Cardiac septum (tissue), 1 donor: ENCODE measurements around the gene ECHS1. TPM values are rescaled to one million over a fixed set of nuclear protein-coding genes. Genes with fewer than 3 reads are reported as not detected.
"Not testable (repeated sequence)": the region's sequence is repeated elsewhere in the genome, so short reads cannot be mapped to it uniquely, and the experiment has no call there.

Source experiments
- DNase-seq: peaks from one replicate; pipeline ENCODE4 v3.0.0-alpha.2; 2020; ENCODE audit warnings: low spot score
- intact Hi-C: fragments of 100-400 bp; cut with DNase I; formaldehyde crosslinking; loops from one replicate; pipeline ENCODE4 v1.14.0; 2022
- total RNA-seq: library from RNA; stranded (reverse); fragmentation: NEBNext Ultra II Directional; extraction: Animal tissue kit (Norgen Biotek cat#: 25700); gene quantifications from one replicate; pipeline ENCODE4 v1.2.1, GENCODE V29; 2021
- donor health status: DM: no; HTN: no; CAD: no.

The ECHS1 gene
- total RNA-seq, 1 donor from 2014 or later = 152 TPM

GRCh38 chr10:133329491-133330202 lies 43.5 kb downstream of the ECHS1 start:
- DNase-seq = peak; percentile 90
- intact Hi-C loops = no loop called here

- intact Hi-C loops = no loop called here
- no peak for DNase-seq
Observed at GRCh38 chr10:133328358-133329343, 44.5 kb downstream of the ECHS1 start.

DNA sequence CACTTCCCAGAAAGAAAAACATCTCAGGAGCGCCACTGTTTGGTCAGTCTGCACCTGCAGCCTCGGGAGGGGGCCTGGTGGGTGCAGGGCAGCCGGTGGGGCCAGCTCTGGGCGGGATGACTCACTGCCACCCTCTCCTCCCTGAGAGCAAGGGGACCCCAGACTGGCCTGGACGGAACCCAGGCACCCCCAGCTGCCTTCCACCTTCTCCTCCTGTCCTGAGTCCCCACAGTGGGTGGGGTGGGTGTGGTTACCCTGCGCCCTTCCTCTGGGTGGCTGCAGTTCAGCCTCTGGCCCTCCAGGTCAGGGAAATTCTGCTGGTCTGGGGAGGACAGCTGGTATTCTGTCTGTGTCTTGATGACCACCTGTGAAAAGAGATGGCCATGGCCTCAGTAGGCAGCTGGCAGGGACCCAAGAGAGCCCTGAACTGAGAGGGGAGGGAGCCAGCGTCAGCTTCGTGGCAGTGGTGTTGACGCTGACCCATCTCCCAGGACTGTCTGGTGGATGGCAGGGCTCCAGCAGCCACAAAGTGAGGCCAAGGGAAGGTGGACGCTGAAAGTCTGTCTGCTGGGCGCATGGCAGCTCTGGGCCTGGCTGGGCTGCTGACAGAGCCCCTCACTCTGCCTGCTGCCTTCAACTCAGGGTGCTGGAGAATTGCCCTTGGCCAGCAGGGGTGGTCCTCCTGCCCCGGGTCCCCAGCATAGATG lies 45.4 kb downstream of the ECHS1 start:
- intact Hi-C loops = no loop called here
- DNase-seq = no peak

DNA sequence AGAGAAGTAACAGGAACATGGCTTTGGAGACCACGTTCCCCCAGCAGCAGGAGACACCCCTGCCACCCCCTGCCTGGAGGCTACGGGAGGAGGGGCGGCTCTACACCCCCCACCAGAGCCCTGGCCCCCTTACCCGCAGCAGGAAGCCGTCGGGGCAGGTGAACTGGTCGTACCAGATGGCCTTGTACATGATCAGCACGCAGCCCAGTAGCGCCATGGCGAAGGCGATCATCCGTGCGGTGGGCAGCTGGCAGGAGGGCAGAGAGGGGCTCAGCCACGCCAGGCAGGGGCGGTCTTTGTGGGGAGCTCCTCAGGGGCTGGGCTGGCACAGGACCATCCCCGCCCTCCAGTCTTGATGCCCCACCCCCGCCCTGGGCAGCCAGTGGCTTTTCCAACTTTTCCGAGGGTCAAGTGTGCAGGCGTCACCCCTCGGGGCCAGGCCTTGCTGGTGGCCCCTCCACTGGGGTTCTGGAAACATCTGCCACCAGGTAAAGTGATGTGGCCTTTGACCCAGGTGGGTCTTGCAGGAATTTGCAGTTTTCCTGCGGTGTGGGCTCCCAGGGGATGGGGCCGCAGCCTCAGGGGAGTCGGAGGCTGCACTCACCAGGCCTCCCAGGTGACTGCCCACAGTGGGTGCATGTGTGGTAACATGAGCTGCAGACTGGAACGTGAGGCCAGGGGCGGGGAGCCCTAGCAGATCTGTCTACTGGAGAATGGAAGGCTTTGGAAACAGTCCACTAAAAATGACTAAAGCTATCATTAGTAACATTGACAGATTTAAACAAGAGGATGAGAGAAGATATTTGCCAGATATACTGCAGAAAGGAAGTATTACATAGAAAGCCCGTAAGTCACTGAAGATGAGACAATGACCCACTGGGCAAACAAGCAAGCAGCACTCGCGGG lies 46.2 kb downstream of the ECHS1 start:
- intact Hi-C loops = no loop called here
- no peak for DNase-seq

DNA sequence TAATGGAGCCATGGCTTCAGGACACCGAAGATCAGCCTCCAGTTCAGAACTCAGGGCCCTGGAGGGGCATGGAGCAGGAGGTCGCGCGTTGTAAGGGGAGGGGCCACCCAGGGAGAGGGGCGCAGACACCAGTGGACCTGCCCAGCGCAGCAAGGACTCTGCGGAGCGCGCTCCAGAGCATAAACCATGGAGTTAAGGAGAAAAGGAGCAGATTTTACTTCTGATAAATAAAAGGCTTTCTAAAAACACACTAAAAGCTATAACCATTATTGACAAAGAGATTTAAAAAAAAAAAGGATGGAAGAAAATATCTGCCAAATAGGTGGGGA lies 47.0 kb downstream of the ECHS1 start:
- no peak for DNase-seq
- intact Hi-C loops = no loop called here

DNA sequence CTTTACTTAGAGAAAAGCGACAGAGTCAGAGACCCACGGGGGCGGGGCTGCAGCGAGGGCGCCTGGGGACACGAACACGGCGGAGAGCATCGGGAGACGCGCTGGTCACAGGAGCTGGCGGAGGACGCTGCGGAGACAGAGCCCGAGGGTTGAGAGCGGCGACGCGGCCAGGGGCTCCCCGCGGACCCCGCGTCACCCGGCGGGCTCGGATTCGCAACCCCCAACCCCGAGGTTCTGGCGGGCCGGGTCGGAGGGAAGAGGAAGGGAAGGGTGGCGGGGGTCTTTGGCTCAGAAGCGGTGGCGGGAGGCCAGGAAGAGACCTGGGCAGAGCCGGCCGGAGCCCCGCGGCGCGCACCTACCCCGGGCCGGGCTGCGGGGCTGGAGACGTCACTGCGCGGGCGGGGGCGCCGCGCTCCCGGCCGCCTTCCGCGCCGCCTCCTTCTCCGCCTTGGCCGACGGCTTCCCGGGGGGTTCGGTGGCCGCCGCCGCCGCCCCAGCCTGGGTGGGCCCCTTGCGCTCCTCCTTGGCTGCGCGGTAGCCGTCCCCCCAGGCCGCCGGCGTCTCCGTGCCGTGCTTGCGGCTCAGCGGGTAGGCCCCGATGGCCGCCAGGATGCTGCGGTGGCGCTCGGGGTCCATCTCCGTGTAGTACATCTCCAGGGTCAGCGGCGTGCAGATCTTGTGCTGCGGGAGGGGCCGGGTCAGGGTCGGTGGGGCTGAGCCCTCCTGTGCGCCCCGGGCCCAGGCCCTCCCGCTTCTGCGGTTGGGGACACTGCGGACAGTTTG lies 47.5 kb downstream of the ECHS1 start:
- intact Hi-C loops = no loop called here
- DNase-seq = no peak

- DNase-seq = no peak
- intact Hi-C loops = no loop called here
Observed at GRCh38 chr10:133324857-133325260, 48.3 kb downstream of the ECHS1 start.

GRCh38 chr10:133324198-133324792 lies 48.9 kb downstream of the ECHS1 start:
- intact Hi-C loops = no loop called here
- DNase-seq = no peak

- DNase-seq, intact Hi-C loops: not testable (repeated sequence)
Observed at GRCh38 chr10:133322064-133322709, 51.0 kb downstream of the ECHS1 start.

- intact Hi-C loops, DNase-seq: not testable (repeated sequence)
Observed at GRCh38 chr10:133320852-133321422, 52.2 kb downstream of the ECHS1 start.

- intact Hi-C loops = loop anchor here (10.0 kb wide), 1 partner anchor 484 kb away; no protein-coding TSS in a partner anchor
- no peak for DNase-seq
Observed at GRCh38 chr10:133318494-133319127, 54.5 kb downstream of the ECHS1 start.

DNA sequence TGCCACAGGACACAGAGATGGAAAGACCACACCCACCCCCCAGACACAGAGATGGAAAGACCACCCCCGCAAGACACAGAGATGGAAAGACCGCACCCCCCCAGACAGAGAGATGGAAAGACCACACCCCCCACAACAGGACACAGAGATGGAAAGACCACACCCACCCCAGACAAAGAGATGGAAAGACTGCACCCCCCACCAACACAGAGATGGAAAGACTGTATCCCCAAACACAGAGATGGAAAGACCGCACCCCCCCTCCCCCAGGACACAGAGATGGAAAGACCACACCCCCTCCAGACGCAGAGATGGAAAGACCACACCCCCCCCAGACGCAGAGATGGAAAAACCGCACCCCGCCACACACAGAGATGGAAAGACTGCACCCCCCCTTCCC lies 56.4 kb downstream of the ECHS1 start:
- DNase-seq = no peak
- intact Hi-C loops = loop anchor here (10.0 kb wide), 1 partner anchor 482 kb away; no protein-coding TSS in a partner anchor

DNA sequence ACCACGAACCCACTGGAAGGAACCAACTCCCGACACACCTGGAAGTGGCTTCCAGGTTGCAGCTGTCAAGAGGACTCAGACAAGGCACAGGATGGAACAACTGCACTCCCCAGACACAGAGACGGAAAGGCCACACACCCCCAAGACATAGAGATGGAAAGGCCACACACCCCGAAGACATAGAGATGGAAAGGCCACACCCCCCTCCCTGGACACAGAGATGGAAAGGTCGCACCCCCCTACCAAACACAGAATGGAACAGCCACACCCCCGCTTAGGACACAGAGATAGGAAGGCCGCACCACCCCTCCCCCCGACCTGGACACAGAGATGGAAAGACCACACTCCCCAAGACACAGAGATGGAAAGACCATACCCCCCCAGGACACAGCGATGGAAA lies 56.9 kb downstream of the ECHS1 start:
- DNase-seq = peak; percentile 31
- intact Hi-C loops = loop anchor here (10.0 kb wide), 1 partner anchor 481 kb away; no protein-coding TSS in a partner anchor

DNA sequence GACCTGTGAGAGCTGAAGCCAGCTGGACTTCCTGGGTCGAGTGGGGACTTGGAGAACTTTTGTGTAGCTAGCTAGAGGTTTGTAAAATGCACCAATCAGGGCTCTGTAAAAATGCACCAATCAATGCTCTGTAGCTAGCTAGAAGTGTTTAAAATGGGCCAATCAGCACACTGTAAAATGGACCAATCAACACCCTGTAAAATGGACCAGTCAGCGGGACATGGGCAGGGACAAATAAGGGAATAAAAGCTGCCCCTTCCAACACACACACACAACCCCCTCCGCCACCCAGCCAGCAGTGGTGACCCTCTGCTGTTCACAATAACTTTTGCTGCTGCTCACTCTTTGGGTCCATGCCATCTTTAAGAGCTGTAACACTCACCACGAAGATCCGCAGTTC lies 57.3 kb downstream of the ECHS1 start:
- intact Hi-C loops = loop anchor here (10.0 kb wide), 1 partner anchor 481 kb away; no protein-coding TSS in a partner anchor
- DNase-seq = no peak

GRCh38 chr10:133314911-133315310 lies 58.2 kb downstream of the ECHS1 start:
- no peak for DNase-seq
- intact Hi-C loops = loop anchor here (10.0 kb wide), 1 partner anchor 480 kb away; no protein-coding TSS in a partner anchor

GRCh38 chr10:133313192-133313591 lies 60.0 kb downstream of the ECHS1 start:
- intact Hi-C loops = loop anchor here (10.0 kb wide), 1 partner anchor 478 kb away; no protein-coding TSS in a partner anchor
- DNase-seq = no peak
